A549 treated with Mapracorat at 1 μM for 4 hours (cell line): ENCODE measurements around the gene H2AZ1. TPM values are rescaled to one million over a fixed set of nuclear protein-coding genes. Genes with fewer than 3 reads are reported as not detected.

ENCODE experiments used
- total RNA-seq: library from RNA; stranded (reverse); fragments of 200-300 nt; extraction: Qiagen RNA extraction; gene quantifications from 5 replicates; pipeline ENCODE4 v1.2.3, GENCODE V29; 2022

Gene H2AZ1
- 613 to 706 TPM (median 647 TPM) in 5 replicates for total RNA-seq

DNA sequence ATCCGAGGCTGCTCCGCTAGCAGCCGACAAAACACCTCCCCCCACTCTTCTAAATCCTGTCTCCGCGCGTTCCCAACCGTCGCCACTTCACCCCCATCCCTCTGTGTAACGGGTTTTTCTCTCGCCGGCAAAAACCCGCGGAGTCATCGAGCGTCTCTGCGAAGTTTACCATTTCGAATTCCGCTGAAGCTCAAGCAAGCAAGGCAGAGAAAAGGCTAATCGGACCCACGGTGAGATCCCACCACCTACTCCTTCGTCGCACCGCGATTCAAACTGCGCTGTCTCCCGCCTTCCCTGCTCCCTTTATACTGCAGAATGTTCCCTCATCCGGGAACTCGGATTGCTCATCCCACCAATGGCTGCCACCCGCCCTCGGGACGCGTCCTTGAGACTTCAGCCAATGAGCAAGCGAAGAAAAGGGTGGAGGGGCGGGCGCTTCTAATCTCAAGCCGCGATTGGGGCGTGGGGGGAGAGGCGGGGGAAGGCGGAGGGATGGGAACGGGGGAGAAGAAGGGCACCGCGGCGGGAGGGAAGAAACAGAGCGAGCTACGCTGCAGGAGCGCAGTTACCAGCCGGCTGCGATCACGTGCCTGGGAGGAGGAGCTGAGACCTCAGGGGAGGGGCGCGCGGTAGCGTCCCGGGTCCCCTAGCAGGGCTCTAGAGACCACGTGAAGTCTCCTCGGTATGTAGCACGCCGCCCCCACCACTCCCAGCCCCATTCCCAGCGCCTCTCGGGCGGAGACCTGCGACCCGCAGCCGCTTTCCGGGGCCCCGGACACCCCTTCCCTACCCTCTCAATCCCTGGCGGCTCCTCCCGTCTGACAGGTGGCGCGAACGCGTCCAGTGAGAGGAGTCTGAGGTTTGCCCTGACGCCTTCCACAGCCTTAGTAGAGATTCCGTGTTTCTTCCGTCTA, at the start of gene H2AZ1:
Gene H2AZ1, minus strand, starts transcription at position 277 of the 914 bp plus-strand sequence. Its CDS starts 105 bp downstream, at position 172.

DNA sequence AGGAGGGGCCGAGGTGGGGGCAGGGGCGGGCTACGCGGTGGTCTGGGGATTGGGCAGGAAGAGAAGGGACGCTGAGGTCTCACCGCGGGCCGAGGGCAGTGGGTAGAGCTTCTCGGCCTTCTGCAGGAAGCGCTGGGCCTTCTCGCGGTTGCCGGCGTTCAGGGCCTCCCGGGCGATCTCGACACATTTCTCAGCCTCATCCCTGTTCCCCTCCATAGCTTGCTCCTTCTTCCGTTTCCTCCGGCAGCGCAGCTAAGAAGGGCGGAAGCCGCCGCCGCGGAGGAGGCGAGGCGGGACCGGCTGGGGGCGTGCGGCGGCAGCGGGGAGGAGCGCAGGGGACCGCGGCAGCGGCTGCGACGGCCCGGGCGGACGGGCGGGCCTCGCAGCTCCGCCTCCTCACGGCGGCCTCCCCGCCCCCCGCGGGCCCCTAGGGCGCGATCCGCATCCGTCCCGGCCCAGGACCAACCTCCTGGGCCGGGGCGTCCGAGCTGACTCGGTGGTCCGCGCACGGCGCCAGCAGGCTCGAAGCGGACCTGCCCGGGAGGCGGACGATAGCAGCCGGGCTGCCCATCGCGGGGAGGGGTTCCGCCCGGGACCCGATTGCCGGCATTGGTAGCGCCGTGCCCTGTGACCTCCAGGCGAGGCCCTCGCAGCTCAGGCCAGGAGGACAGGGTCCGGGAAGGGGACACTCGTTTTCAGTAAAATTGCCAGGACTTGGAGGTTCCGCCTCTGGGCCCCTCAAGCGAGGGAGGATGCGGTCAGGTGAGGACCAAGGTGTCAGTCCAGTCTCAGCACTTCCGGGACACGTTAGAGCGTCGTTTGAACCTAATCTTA, 3.5 kb downstream of the H2AZ1 start, which contains the start of gene DNAJB14:
Gene DNAJB14, minus strand, starts transcription at position 263 of the 834 bp plus-strand sequence. Its CDS starts 47 bp downstream, at position 216.

Other genes starting within 250 kb of the H2AZ1 start
- gene DAPP1, start 133.4 kb downstream of the H2AZ1 start, total RNA-seq: not detected in 5 replicates
- 25.3 to 29.6 TPM (median 28.2 TPM) in 5 replicates for gene LAMTOR3, start 55.8 kb downstream of the H2AZ1 start, total RNA-seq
- gene DNAJB14, start 3.7 kb downstream of the H2AZ1 start, total RNA-seq: 11.0 to 20.5 TPM (median 17.0 TPM) in 5 replicates
- gene DDIT4L, start 240.2 kb upstream of the H2AZ1 start, total RNA-seq: 0.21 to 0.51 TPM (median 0.24 TPM) in 5 replicates